ENCODE measurements around the gene DNASE1L3. TPM values are rescaled to one million over a fixed set of nuclear protein-coding genes. Genes with fewer than 3 reads are reported as not detected.

The DNASE1L3 gene
- total and polyA plus RNA-seq, 2 donors (not counting 1 experiment from before 2014, with no cell fraction given) = not detected

- no peak for DNase-seq (ENCODE audit: low read depth in 2 of 2)
- no peak overlapping the region for H3K27ac ChIP-seq (ENCODE audit: insufficient read depth, low read length)
These were observed 19.3 kb downstream of the DNASE1L3 start for GRCh38 chr3:58191361-58191991.

GRCh38 chr3:58190882-58191281 lies 19.9 kb downstream of the DNASE1L3 start:
- no peak overlapping the region for H3K27ac ChIP-seq (ENCODE audit: insufficient read depth, low read length)
- H3K79me2 ChIP-seq (ENCODE audit: control insufficient read depth, insufficient read depth, low read length) = no peaks in the 10 kb centered on the region
- no peaks in the 10 kb centered on the region for H3K36me3 ChIP-seq (ENCODE audit: control insufficient read depth, insufficient read depth, low read length)
- no peak overlapping the region for H3K4me3 ChIP-seq (replicated peaks in 1 of 4; ENCODE audit: control extremely low read depth in 1 of 4, insufficient read depth in 1 of 4, low read depth in 3 of 4, low read length in 4 of 4)
- no peaks in the 10 kb centered on the region for H4K20me1 ChIP-seq (ENCODE audit: control insufficient read depth, extremely low read depth, insufficient read depth, low read length)
- no peak overlapping the region for H3K9ac ChIP-seq (ENCODE audit: insufficient read depth, low read length)
- no peak overlapping the region for H2AFZ ChIP-seq (ENCODE audit: low read length)
- no peak for TF ChIP-seq CTCF (conservative IDR thresholded peaks at IDR 0.05 in 1 of 2, IDR thresholded peaks at IDR 0.05 in 1 of 2; ENCODE audit: low read depth in 1 of 2, low read length in 2 of 2)
- no peak for TF ChIP-seq EZH2 (IDR thresholded peaks at IDR 0.05; ENCODE audit: low read length, missing control alignments)
- no peak for DNase-seq (ENCODE audit: low read depth in 2 of 2)
- no peaks in the 10 kb centered on the region for H3K4me1 ChIP-seq (ENCODE audit: control insufficient read depth, extremely low read depth, insufficient read depth, low read length)
- no peaks in the 10 kb centered on the region for H3K27me3 ChIP-seq (ENCODE audit: control insufficient read depth, insufficient read depth, low read length)
- no peaks in the 10 kb centered on the region for H3K9me3 ChIP-seq (ENCODE audit: control insufficient read depth, insufficient read depth, low read depth, low read length)
- H3K4me2 ChIP-seq (ENCODE audit: extremely low read depth, insufficient read depth, low read length) = no peak overlapping the region

More at GRCh38 chr3:58191361-58191991, 19.3 kb downstream of the DNASE1L3 start:
- Histone ChIP-seq H4K20me1 (ENCODE audit: control insufficient read depth, extremely low read depth, insufficient read depth, low read length) (no peaks in the 10 kb centered on the region), H3K9ac (ENCODE audit: insufficient read depth, low read length) (no peak overlapping the region), H3K79me2 (ENCODE audit: control insufficient read depth, insufficient read depth, low read length) (no peaks in the 10 kb centered on the region), H3K4me3 (replicated peaks in 1 of 4; ENCODE audit: control extremely low read depth in 1 of 4, insufficient read depth in 1 of 4, low read depth in 3 of 4, low read length in 4 of 4) (no peak overlapping the region), H3K4me1 (ENCODE audit: control insufficient read depth, extremely low read depth, insufficient read depth, low read length) (no peaks in the 10 kb centered on the region), H3K36me3 (ENCODE audit: control insufficient read depth, insufficient read depth, low read length) (no peaks in the 10 kb centered on the region), H3K27me3 (ENCODE audit: control insufficient read depth, insufficient read depth, low read length) (no peaks in the 10 kb centered on the region), H2AFZ (ENCODE audit: low read length) (no peak overlapping the region), H3K4me2 (ENCODE audit: extremely low read depth, insufficient read depth, low read length) (no peak overlapping the region), H3K9me3 (ENCODE audit: control insufficient read depth, insufficient read depth, low read depth, low read length) (no peaks in the 10 kb centered on the region)
- TF ChIP-seq EZH2 (IDR thresholded peaks at IDR 0.05; ENCODE audit: low read length, missing control alignments) (no peak), CTCF (conservative IDR thresholded peaks at IDR 0.05 in 1 of 2, IDR thresholded peaks at IDR 0.05 in 1 of 2; ENCODE audit: low read depth in 1 of 2, low read length in 2 of 2) (no peak)

DNA sequence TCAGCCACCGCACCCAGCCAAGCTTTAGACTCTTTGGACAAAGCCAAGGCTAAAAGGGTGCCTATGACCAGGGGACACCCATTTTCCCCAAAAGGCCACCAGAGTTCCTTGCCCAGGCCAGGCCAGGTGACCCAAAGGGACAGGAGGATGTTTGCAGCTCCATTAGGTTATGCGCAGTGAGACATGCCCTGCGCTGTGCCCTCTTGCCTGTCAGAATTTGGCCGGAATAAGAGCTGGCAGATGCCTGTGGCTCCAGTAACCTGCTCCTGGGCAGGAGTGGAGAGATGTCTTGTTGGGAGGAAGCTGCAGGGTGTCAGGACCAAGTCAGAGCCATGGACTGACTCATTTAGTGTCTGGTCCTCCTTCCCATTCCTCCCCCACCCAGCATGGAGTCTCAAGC lies 20.5 kb downstream of the DNASE1L3 start:
- Histone ChIP-seq H3K27ac (ENCODE audit: insufficient read depth, low read length) (no peak overlapping the region), H3K4me3 (replicated peaks in 1 of 4; ENCODE audit: control extremely low read depth in 1 of 4, insufficient read depth in 1 of 4, low read depth in 3 of 4, low read length in 4 of 4) (no peak overlapping the region), H4K20me1 (ENCODE audit: control insufficient read depth, extremely low read depth, insufficient read depth, low read length) (no peaks in the 10 kb centered on the region), H3K9me3 (ENCODE audit: control insufficient read depth, insufficient read depth, low read depth, low read length) (no peaks in the 10 kb centered on the region), H2AFZ (ENCODE audit: low read length) (no peak overlapping the region), H3K9ac (ENCODE audit: insufficient read depth, low read length) (no peak overlapping the region), H3K4me1 (ENCODE audit: control insufficient read depth, extremely low read depth, insufficient read depth, low read length) (no peaks in the 10 kb centered on the region), H3K36me3 (ENCODE audit: control insufficient read depth, insufficient read depth, low read length) (no peaks in the 10 kb centered on the region), H3K79me2 (ENCODE audit: control insufficient read depth, insufficient read depth, low read length) (no peaks in the 10 kb centered on the region), H3K4me2 (ENCODE audit: extremely low read depth, insufficient read depth, low read length) (no peak overlapping the region), H3K27me3 (ENCODE audit: control insufficient read depth, insufficient read depth, low read length) (no peaks in the 10 kb centered on the region)
- TF ChIP-seq EZH2 (IDR thresholded peaks at IDR 0.05; ENCODE audit: low read length, missing control alignments) (no peak), CTCF (conservative IDR thresholded peaks at IDR 0.05 in 1 of 2, IDR thresholded peaks at IDR 0.05 in 1 of 2; ENCODE audit: low read depth in 1 of 2, low read length in 2 of 2) (no peak)
- no peak for DNase-seq (ENCODE audit: low read depth in 2 of 2)

Measured in fibroblast of lung (primary cell).